ENCODE data around the gene C1S.

DNA sequence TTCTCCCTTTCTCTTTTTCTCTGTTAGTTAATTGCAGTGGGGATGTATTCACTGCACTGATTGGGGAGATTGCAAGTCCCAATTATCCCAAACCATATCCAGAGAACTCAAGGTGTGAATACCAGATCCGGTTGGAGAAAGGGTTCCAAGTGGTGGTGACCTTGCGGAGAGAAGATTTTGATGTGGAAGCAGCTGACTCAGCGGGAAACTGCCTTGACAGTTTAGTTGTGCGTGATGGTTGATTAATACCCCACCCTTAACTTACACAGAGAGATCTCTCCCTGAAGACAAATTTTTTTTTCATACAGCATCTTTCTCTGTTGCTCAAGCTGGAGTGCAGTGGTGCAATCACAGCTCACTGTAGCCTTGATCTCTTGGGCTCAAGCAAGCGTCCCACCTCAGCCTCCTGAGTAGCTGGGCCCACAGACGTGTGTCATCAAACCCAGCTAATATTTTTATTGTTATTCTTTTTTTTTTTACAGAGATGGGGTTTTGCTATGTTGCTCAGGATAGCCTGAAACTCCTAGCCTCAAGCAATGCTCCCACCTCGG is 4.6 kb downstream of the C1S start:
- TF ChIP-seq, protein P1, sequence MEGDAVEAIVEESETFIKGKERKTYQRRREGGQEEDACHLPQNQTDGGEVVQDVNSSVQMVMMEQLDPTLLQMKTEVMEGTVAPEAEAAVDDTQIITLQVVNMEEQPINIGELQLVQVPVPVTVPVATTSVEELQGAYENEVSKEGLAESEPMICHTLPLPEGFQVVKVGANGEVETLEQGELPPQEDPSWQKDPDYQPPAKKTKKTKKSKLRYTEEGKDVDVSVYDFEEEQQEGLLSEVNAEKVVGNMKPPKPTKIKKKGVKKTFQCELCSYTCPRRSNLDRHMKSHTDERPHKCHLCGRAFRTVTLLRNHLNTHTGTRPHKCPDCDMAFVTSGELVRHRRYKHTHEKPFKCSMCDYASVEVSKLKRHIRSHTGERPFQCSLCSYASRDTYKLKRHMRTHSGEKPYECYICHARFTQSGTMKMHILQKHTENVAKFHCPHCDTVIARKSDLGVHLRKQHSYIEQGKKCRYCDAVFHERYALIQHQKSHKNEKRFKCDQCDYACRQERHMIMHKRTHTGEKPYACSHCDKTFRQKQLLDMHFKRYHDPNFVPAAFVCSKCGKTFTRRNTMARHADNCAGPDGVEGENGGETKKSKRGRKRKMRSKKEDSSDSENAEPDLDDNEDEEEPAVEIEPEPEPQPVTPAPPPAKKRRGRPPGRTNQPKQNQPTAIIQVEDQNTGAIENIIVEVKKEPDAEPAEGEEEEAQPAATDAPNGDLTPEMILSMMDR (IDR thresholded peaks at IDR 0.05; ENCODE audit: borderline replicate concordance, extremely low read depth, low read length, poor library complexity, severe bottlenecking) = no peak
- no peak for TF ChIP-seq EZH2 (IDR thresholded peaks at IDR 0.05; ENCODE audit: borderline replicate concordance, low read depth, low read length, severe bottlenecking)
